GM08714 (cell line): Measurements from ENCODE around the gene RFPL2.
"Not testable (repeated sequence)": the region's sequence is repeated elsewhere in the genome, so short reads cannot be mapped to it uniquely, and the experiment has no call there.

Experiments
- H3K4me3 ChIP-seq: fragments of 200-500 bp; sonication (Bioruptor generic); 2 replicates; pipeline ENCODE4 v1.5.1; 2014; ENCODE audit warnings: mild to moderate bottlenecking, low read length, inconsistent platforms
- ZNF274 ChIP-seq: IDR thresholded peaks from 2 replicates; pipeline ENCODE4 v1.6.1; 2012; ENCODE audit warnings: mild to moderate bottlenecking, low read depth, low read length

RFPL2 gene

GRCh38 chr22:32158712-32159533, 46.0 kb downstream of the RFPL2 start, which contains the start of gene C22orf42:
Gene C22orf42, minus strand, starts transcription at chr22:32159303. Its CDS starts 88 bp downstream, at chr22:32159215.
- TF ChIP-seq ZNF274: no peak

GRCh38 chr22:32157632-32158031, 47.2 kb downstream of the RFPL2 start:
- not testable (repeated sequence) for H3K4me3 ChIP-seq

More at GRCh38 chr22:32158712-32159533, 46.0 kb downstream of the RFPL2 start, which contains the start of gene C22orf42:
- no peak within 1 kb of the TSS for H3K4me3 ChIP-seq

GRCh38 chr22:32154727-32155126, 50.1 kb downstream of the RFPL2 start:
- not testable (repeated sequence) for H3K4me3 ChIP-seq

GRCh38 chr22:32151641-32152040, 53.2 kb downstream of the RFPL2 start:
- H3K4me3 ChIP-seq: not testable (repeated sequence)

- H3K4me3 ChIP-seq: not testable (repeated sequence)
Observed at GRCh38 chr22:32150647-32151046, 54.2 kb downstream of the RFPL2 start.

GRCh38 chr22:32148372-32148771, 56.5 kb downstream of the RFPL2 start:
- not testable (repeated sequence) for H3K4me3 ChIP-seq

GRCh38 chr22:32147128-32147527, 57.7 kb downstream of the RFPL2 start:
- not testable (repeated sequence) for H3K4me3 ChIP-seq

GRCh38 chr22:32144496-32145274, 60.2 kb downstream of the RFPL2 start:
- no peak for TF ChIP-seq ZNF274
- H3K4me3 ChIP-seq: no peak overlapping the region

- H3K4me3 ChIP-seq: no peak overlapping the region
- no peak for TF ChIP-seq ZNF274
Observed at GRCh38 chr22:32142600-32142999, 62.3 kb downstream of the RFPL2 start.

GRCh38 chr22:32140688-32141087, 64.2 kb downstream of the RFPL2 start:
- H3K4me3 ChIP-seq: not testable (repeated sequence)
